ENCODE measurements around the gene HUWE1.

HUWE1 gene

GRCh38 chrX:53622431-53622830 is 64.1 kb downstream of the HUWE1 start:
- DNase-seq (ENCODE audit: low read depth in 1 of 2, low spot score in 1 of 2): no peak

GRCh38 chrX:53621418-53621986 is 65.0 kb downstream of the HUWE1 start:
- no peak for DNase-seq (ENCODE audit: low read depth in 1 of 2, low spot score in 1 of 2)

- DNase-seq (ENCODE audit: low read depth in 1 of 2, low spot score in 1 of 2): no peak
Observed at GRCh38 chrX:53616946-53617345, 69.6 kb downstream of the HUWE1 start.

GRCh38 chrX:53606456-53606855 is 80.1 kb downstream of the HUWE1 start:
- no peak for DNase-seq (ENCODE audit: low read depth in 1 of 2, low spot score in 1 of 2)

- DNase-seq (ENCODE audit: low read depth in 1 of 2, low spot score in 1 of 2): no peak
Observed at GRCh38 chrX:53605004-53605403, 81.5 kb downstream of the HUWE1 start.

- DNase-seq (ENCODE audit: low read depth in 1 of 2, low spot score in 1 of 2): no peak
Observed at GRCh38 chrX:53599781-53600396, 86.6 kb downstream of the HUWE1 start.

GRCh38 chrX:53598169-53598568 is 88.3 kb downstream of the HUWE1 start:
- DNase-seq (ENCODE audit: low read depth in 1 of 2, low spot score in 1 of 2): no peak

GRCh38 chrX:53595266-53595810 is 91.2 kb downstream of the HUWE1 start:
- DNase-seq (ENCODE audit: low read depth in 1 of 2, low spot score in 1 of 2): no peak

- no peak for DNase-seq (ENCODE audit: low read depth in 1 of 2, low spot score in 1 of 2)
Observed at GRCh38 chrX:53594354-53594753, 92.2 kb downstream of the HUWE1 start.

GRCh38 chrX:53587795-53588420 is 98.6 kb downstream of the HUWE1 start:
- DNase-seq (ENCODE audit: low read depth in 1 of 2, low spot score in 1 of 2): no peak

- no peak for DNase-seq (ENCODE audit: low read depth in 1 of 2, low spot score in 1 of 2)
Observed at GRCh38 chrX:53584891-53585290, 101.6 kb downstream of the HUWE1 start.

- DNase-seq (ENCODE audit: low read depth in 1 of 2, low spot score in 1 of 2): no peak
Observed at GRCh38 chrX:53583571-53583970, 102.9 kb downstream of the HUWE1 start.

- no peak for DNase-seq (ENCODE audit: low read depth in 1 of 2, low spot score in 1 of 2)
Observed at GRCh38 chrX:53580742-53581504, 105.6 kb downstream of the HUWE1 start.

GRCh38 chrX:53571494-53571893 is 115.0 kb downstream of the HUWE1 start:
- DNase-seq (ENCODE audit: low read depth in 1 of 2, low spot score in 1 of 2): no peak

- DNase-seq (ENCODE audit: low read depth in 1 of 2, low spot score in 1 of 2): no peak
Observed at GRCh38 chrX:53563324-53563723, 123.2 kb downstream of the HUWE1 start.

GRCh38 chrX:53561912-53562311 is 124.6 kb downstream of the HUWE1 start:
- no peak for DNase-seq (ENCODE audit: low read depth in 1 of 2, low spot score in 1 of 2)

- DNase-seq (ENCODE audit: low read depth in 1 of 2, low spot score in 1 of 2): no peak
Observed at GRCh38 chrX:53558646-53559045, 127.9 kb downstream of the HUWE1 start.

- DNase-seq (ENCODE audit: low read depth in 1 of 2, low spot score in 1 of 2): no peak
Observed at GRCh38 chrX:53556868-53557267, 129.7 kb downstream of the HUWE1 start.

GRCh38 chrX:53550756-53551463 is 135.6 kb downstream of the HUWE1 start:
- no peak for DNase-seq (ENCODE audit: low read depth in 1 of 2, low spot score in 1 of 2)

GRCh38 chrX:53547668-53548067 is 138.9 kb downstream of the HUWE1 start:
- no peak for DNase-seq (ENCODE audit: low read depth in 1 of 2, low spot score in 1 of 2)

- no peak for DNase-seq (ENCODE audit: low read depth in 1 of 2, low spot score in 1 of 2)
Observed at GRCh38 chrX:53544936-53545335, 141.6 kb downstream of the HUWE1 start.

All from stimulated activated CD4-positive, alpha-beta T cell treated with anti-CD3 and anti-CD28 coated beads, Interleukin-15, amount 100 ng/mL, for 1 hour (primary cell).